Measurements from ENCODE around the gene RSPH9. TPM values are rescaled to one million over a fixed set of nuclear protein-coding genes. Genes with fewer than 3 reads are reported as not detected.

The RSPH9 gene
- total and polyA plus RNA-seq, 4 donors: under 0.01 to 0.19 (median 0.12) TPM

DNA sequence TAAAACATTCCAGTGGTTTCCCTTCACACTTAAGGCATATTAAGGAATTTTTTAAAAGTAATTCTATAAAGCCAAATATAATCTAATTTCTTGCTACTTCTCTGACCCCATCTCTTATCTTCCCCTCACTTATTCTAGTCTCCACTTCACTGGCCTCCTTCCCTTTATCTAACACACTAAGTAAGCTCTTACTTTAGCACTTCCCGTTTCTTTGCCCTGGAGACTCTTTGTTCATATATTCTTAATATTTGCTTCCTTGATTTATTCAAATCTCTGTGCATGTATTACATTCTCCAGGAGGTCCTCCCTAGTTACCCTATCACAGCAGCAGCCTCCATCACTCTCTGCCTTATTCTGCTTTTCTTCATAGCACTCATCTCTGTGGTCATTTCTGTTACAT lies 36.0 kb upstream of the RSPH9 start:
- Histone ChIP-seq H3K9ac (ENCODE audit: low read depth in 1 of 2, low read length in 2 of 2) (no peak overlapping the region), H3K36me3 (ENCODE audit: control insufficient read depth in 4 of 4, insufficient read depth in 3 of 4, low read depth in 1 of 4, low read length in 3 of 4) (peaks cover 6 to 20% (median 15%) of the 10 kb centered on the region in 4 donors), H3K4me3 (ENCODE audit: low read depth in 1 of 3, low read length in 3 of 3) (no peak overlapping the region), H3K9me3 (ENCODE audit: control insufficient read depth in 4 of 4, low read length in 3 of 4) (no peaks in the 10 kb centered on the region), H3K4me1 (ENCODE audit: control insufficient read depth in 4 of 4, insufficient read depth in 4 of 4, low read length in 3 of 4) (no peaks in the 10 kb centered on the region), H3K27ac (ENCODE audit: low read depth in 1 of 2, low read length in 2 of 2) (no peak overlapping the region), H3K27me3 (ENCODE audit: control insufficient read depth in 4 of 4, insufficient read depth in 4 of 4, low read length in 3 of 4) (no peaks in the 10 kb centered on the region)
- WGBS: 69% methylated on average over 1 of the region's 1 CpG
- DNase-seq (ENCODE audit: low spot score): no peak
- TF ChIP-seq REST (IDR thresholded peaks at IDR 0.05): no peak
- no peak for TF ChIP-seq RXRA (IDR thresholded peaks at IDR 0.05)
- no peak for TF ChIP-seq RAD21 (IDR thresholded peaks at IDR 0.05)
- no peak for TF ChIP-seq GABPA (IDR thresholded peaks at IDR 0.05 in 1 of 2, conservative IDR thresholded peaks at IDR 0.05 in 1 of 2)
- no peak for TF ChIP-seq SP1 (IDR thresholded peaks at IDR 0.05)
- TF ChIP-seq ZBTB33 (IDR thresholded peaks at IDR 0.05): no peak

DNA sequence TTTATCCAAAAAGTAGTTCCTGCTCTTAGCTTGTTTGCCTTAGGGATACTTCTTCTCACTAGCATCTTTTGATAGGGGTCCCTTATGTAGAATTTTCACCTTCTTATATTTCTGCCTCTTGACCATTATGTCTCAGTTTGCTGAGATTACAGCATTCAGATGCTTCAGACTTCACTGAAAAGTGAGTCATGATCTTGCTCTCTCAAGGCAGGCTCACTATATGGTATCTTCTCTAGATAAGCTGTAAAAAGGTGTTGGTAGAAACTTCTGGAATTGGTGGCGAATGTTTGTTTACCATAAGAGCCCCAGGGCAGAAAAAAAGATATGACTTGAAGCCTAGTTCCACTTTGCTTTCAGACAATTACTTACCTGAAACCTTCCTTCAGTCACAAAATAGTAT lies 35.4 kb upstream of the RSPH9 start:
- Histone ChIP-seq H3K4me1 (ENCODE audit: control insufficient read depth in 4 of 4, insufficient read depth in 4 of 4, low read length in 3 of 4) (no peaks in the 10 kb centered on the region), H3K4me3 (ENCODE audit: low read depth in 1 of 3, low read length in 3 of 3) (no peak overlapping the region), H3K9me3 (ENCODE audit: control insufficient read depth in 4 of 4, low read length in 3 of 4) (no peaks in the 10 kb centered on the region), H3K9ac (ENCODE audit: low read depth in 1 of 2, low read length in 2 of 2) (no peak overlapping the region), H3K27ac (ENCODE audit: low read depth in 1 of 2, low read length in 2 of 2) (no peak overlapping the region), H3K36me3 (ENCODE audit: control insufficient read depth in 4 of 4, insufficient read depth in 3 of 4, low read depth in 1 of 4, low read length in 3 of 4) (peaks cover 8 to 21% (median 15%) of the 10 kb centered on the region in 4 donors), H3K27me3 (ENCODE audit: control insufficient read depth in 4 of 4, insufficient read depth in 4 of 4, low read length in 3 of 4) (no peaks in the 10 kb centered on the region)
- 98% methylated on average over 1 of the region's 1 CpG for WGBS
- DNase-seq (ENCODE audit: low spot score): no peak
- TF ChIP-seq FOXA1 (IDR thresholded peaks at IDR 0.05) (no peak), YY1 (IDR thresholded peaks at IDR 0.05) (no peak), FOXA2 (IDR thresholded peaks at IDR 0.05) (no peak), REST (IDR thresholded peaks at IDR 0.05) (no peak), SP1 (IDR thresholded peaks at IDR 0.05) (no peak), ATF3 (IDR thresholded peaks at IDR 0.05) (no peak), HNF4G (IDR thresholded peaks at IDR 0.05) (no peak), GABPA (IDR thresholded peaks at IDR 0.05 in 1 of 2, conservative IDR thresholded peaks at IDR 0.05 in 1 of 2) (no peak), HNF4A (conservative IDR thresholded peaks at IDR 0.05) (no peak), MAX (IDR thresholded peaks at IDR 0.05) (no peak), RAD21 (IDR thresholded peaks at IDR 0.05) (no peak), NR2F2 (IDR thresholded peaks at IDR 0.05) (no peak), RXRA (IDR thresholded peaks at IDR 0.05) (no peak), EGR1 (IDR thresholded peaks at IDR 0.05; ENCODE audit: low read depth in 2 of 2) (no peak), ZBTB33 (IDR thresholded peaks at IDR 0.05) (no peak)
- TF ChIP-seq, protein P1, sequence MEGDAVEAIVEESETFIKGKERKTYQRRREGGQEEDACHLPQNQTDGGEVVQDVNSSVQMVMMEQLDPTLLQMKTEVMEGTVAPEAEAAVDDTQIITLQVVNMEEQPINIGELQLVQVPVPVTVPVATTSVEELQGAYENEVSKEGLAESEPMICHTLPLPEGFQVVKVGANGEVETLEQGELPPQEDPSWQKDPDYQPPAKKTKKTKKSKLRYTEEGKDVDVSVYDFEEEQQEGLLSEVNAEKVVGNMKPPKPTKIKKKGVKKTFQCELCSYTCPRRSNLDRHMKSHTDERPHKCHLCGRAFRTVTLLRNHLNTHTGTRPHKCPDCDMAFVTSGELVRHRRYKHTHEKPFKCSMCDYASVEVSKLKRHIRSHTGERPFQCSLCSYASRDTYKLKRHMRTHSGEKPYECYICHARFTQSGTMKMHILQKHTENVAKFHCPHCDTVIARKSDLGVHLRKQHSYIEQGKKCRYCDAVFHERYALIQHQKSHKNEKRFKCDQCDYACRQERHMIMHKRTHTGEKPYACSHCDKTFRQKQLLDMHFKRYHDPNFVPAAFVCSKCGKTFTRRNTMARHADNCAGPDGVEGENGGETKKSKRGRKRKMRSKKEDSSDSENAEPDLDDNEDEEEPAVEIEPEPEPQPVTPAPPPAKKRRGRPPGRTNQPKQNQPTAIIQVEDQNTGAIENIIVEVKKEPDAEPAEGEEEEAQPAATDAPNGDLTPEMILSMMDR (IDR thresholded peaks at IDR 0.05; ENCODE audit: low read depth, low read length, missing input control): no peak

All from liver (tissue), 9 donors.